Measurements from ENCODE around the gene TCEANC2. TPM values are rescaled to one million over a fixed set of nuclear protein-coding genes. Genes with fewer than 3 reads are reported as not detected.
A peak's percentile ranks its signal among the peaks of the same experiment; 100 is the strongest.

Gene TCEANC2
- total and polyA plus RNA-seq, 2 experiments from 2014 or later: 6.0 to 6.3 TPM

DNA sequence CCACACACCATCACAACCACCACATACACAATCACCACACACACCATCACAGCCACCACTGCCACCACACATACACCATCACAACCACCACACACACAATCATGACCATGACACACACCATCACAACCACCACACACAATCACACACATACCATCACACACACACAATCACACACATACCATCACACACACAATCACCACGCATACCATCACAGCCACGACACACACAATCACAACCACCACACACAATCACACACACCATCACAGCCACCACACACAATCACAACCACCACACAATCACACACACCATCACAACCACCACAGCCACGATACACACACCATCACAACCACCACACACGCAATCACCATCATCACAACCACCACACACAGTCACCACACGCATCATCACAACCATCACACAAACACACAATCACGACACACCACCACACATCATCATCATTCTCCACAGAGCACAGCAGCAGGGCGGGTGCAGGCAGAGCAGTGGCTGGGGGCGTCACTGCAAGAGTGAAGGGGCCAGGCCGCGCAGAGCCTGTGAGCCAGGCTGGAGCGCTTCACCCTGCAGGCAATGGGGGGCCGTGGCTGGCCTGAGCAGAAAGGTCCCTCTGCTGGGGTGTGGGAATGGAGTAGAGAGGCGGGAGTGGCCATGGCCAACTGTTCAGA, 66.8 kb downstream of the TCEANC2 start (continued):
- TF ChIP-seq, protein P1, sequence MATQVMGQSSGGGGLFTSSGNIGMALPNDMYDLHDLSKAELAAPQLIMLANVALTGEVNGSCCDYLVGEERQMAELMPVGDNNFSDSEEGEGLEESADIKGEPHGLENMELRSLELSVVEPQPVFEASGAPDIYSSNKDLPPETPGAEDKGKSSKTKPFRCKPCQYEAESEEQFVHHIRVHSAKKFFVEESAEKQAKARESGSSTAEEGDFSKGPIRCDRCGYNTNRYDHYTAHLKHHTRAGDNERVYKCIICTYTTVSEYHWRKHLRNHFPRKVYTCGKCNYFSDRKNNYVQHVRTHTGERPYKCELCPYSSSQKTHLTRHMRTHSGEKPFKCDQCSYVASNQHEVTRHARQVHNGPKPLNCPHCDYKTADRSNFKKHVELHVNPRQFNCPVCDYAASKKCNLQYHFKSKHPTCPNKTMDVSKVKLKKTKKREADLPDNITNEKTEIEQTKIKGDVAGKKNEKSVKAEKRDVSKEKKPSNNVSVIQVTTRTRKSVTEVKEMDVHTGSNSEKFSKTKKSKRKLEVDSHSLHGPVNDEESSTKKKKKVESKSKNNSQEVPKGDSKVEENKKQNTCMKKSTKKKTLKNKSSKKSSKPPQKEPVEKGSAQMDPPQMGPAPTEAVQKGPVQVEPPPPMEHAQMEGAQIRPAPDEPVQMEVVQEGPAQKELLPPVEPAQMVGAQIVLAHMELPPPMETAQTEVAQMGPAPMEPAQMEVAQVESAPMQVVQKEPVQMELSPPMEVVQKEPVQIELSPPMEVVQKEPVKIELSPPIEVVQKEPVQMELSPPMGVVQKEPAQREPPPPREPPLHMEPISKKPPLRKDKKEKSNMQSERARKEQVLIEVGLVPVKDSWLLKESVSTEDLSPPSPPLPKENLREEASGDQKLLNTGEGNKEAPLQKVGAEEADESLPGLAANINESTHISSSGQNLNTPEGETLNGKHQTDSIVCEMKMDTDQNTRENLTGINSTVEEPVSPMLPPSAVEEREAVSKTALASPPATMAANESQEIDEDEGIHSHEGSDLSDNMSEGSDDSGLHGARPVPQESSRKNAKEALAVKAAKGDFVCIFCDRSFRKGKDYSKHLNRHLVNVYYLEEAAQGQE (IDR thresholded peaks at IDR 0.05; ENCODE audit: unreplicated experiment): no peak
- TF ChIP-seq ZNF331 (CRISPR knock-in tag; IDR thresholded peaks at IDR 0.05; ENCODE audit: low read depth): no peak
- TF ChIP-seq POLR2AphosphoS5 (IDR thresholded peaks at IDR 0.05; ENCODE audit: low read depth): no peak
- TF ChIP-seq CREB1 (CRISPR knock-in tag; IDR thresholded peaks at IDR 0.05; ENCODE audit: low read depth): no peak
- TF ChIP-seq, protein P2, sequence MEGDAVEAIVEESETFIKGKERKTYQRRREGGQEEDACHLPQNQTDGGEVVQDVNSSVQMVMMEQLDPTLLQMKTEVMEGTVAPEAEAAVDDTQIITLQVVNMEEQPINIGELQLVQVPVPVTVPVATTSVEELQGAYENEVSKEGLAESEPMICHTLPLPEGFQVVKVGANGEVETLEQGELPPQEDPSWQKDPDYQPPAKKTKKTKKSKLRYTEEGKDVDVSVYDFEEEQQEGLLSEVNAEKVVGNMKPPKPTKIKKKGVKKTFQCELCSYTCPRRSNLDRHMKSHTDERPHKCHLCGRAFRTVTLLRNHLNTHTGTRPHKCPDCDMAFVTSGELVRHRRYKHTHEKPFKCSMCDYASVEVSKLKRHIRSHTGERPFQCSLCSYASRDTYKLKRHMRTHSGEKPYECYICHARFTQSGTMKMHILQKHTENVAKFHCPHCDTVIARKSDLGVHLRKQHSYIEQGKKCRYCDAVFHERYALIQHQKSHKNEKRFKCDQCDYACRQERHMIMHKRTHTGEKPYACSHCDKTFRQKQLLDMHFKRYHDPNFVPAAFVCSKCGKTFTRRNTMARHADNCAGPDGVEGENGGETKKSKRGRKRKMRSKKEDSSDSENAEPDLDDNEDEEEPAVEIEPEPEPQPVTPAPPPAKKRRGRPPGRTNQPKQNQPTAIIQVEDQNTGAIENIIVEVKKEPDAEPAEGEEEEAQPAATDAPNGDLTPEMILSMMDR (conservative IDR thresholded peaks at IDR 0.05; ENCODE audit: low read depth in 2 of 2): no peak
- TF ChIP-seq, protein P3, sequence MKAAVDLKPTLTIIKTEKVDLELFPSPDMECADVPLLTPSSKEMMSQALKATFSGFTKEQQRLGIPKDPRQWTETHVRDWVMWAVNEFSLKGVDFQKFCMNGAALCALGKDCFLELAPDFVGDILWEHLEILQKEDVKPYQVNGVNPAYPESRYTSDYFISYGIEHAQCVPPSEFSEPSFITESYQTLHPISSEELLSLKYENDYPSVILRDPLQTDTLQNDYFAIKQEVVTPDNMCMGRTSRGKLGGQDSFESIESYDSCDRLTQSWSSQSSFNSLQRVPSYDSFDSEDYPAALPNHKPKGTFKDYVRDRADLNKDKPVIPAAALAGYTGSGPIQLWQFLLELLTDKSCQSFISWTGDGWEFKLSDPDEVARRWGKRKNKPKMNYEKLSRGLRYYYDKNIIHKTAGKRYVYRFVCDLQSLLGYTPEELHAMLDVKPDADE (IDR thresholded peaks at IDR 0.05): no peak
- no peak for TF ChIP-seq EZH2phosphoT487 (IDR thresholded peaks at IDR 0.05; ENCODE audit: unreplicated experiment)

DNA sequence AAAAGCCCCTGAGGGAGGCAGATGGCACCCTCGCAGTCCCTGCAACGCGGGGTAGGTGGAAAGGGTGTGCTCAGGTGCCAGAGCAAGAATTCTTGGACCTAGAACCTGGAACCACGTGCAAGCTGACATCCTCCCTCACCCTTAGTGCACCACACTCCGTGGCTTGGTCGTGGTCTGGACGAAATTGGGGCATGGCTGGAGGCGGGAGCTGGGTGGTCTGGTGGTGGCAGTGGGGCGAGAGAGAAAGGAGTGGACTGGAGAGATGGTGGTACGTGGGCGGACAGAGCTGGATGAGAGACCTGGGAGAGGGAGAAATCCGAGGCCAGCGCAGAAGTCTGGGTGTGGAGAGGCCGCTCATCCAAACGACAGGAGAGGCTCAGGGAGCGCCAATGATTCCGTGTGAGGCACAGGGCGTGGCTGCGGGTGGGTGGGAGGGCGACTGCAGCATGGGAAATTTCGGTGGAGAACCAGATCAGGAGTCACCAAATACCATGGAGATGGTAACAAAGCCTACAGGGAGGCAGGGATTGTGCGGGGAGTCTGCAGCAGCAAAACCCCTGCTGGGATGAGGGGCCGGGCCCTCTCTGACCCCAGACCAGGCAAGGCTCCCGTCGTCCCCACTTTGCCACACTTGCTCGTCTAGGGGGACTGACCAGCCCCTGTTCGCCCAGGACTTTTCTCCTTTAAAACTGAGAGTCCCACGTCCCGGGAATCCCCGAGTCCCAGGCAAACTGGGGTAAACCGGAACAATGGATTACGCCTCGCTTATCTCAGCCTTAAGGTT, 67.5 kb downstream of the TCEANC2 start:
- no peaks in the 10 kb centered on the region for H3K9me2 ChIP-seq (ENCODE audit: insufficient read depth)
- H3K4me1 ChIP-seq (ENCODE audit: insufficient read depth): peaks cover 9% of the 10 kb centered on the region; the same call in 1 of the 2 replicates
- Mint-ChIP-seq H3K9me3 (no peaks in the 10 kb centered on the region), H3K36me3 (ENCODE audit: low read depth) (no peaks in the 10 kb centered on the region), H3K27ac (0 out of 2 replicates have a peak overlapping the region, but pooled peaks have one; percentile 47), H3K4me3 (peak overlapping the region; percentile 65; the same call in 2 of the 3 replicates), H3K27me3 (ENCODE audit: insufficient read depth, low read depth, poor library complexity) (peaks cover 14% of the 10 kb centered on the region), H3K4me1 (peaks cover 20% of the 10 kb centered on the region)
- ATAC-seq: peak; percentile 13
- H3K4me2 ChIP-seq: peak overlapping the region; percentile 80
- TF ChIP-seq ZNF331 (CRISPR knock-in tag; IDR thresholded peaks at IDR 0.05; ENCODE audit: low read depth) (no peak), EZH2 (IDR thresholded peaks at IDR 0.05; ENCODE audit: low read depth, unreplicated experiment) (no peak), STAT1 (IDR thresholded peaks at IDR 0.05; ENCODE audit: unreplicated experiment) (no peak), CREB1 (CRISPR knock-in tag; IDR thresholded peaks at IDR 0.05; ENCODE audit: low read depth) (no peak)
- H3K79me2 ChIP-seq (replicated peaks; ENCODE audit: insufficient read depth): no peaks in the 10 kb centered on the region
- H3K4me3 ChIP-seq: peak overlapping the region; percentile 49
- no peaks in the 10 kb centered on the region for H3F3A ChIP-seq (replicated peaks; ENCODE audit: low read depth)
- peaks cover 14% of the 10 kb centered on the region for H3K27me3 ChIP-seq (ENCODE audit: insufficient read depth)
- no peak overlapping the region for H3K27ac ChIP-seq (ENCODE audit: low read depth)
- H4K20me1 ChIP-seq (replicated peaks; ENCODE audit: insufficient read depth): no peaks in the 10 kb centered on the region
- H3K36me3 ChIP-seq (ENCODE audit: insufficient read depth): no peaks in the 10 kb centered on the region
- no peak for DNase-seq (ENCODE audit: low spot score)
- H2AFZ ChIP-seq: peak overlapping the region; percentile 99
